GM23338 (cell line): ENCODE results near the gene DGAT2.

Experiments used
- CTCF ChIP-seq, 2 experiments: fragments of 200-600 bp in 1 of 2; sonication (generic) in 1 of 2; conservative IDR thresholded peaks; 2 replicates each; pipeline versions ENCODE4 v1.5.1 to v1.6.1; 2016 to 2017; ENCODE audit warnings: antibody characterized with exemption in 2 of 2, low read depth in 2 of 2, mild to moderate bottlenecking in 2 of 2, moderate library complexity in 1 of 2
- JUNB ChIP-seq: IDR thresholded peaks from one replicate; pipeline ENCODE4 v1.6.1; 2016; ENCODE audit warnings: antibody characterized with exemption; ENCODE audit not compliant: unreplicated experiment
- REST ChIP-seq: IDR thresholded peaks from one replicate; pipeline ENCODE4 v1.6.1; 2018; ENCODE audit warnings: antibody characterized with exemption; ENCODE audit not compliant: unreplicated experiment
- ZNF114 ChIP-seq: fragments of 250-450 bp; sonication (Bioruptor Pico); IDR thresholded peaks from 2 replicates; pipeline ENCODE4 v1.5.0; 2020; ENCODE audit warnings: mild to moderate bottlenecking, moderate library complexity

- TF ChIP-seq CTCF (conservative IDR thresholded peaks at IDR 0.05; ENCODE audit: low read depth in 2 of 2) (no peak), JUNB (no peak), ZNF114 (no peak), REST (no peak)
These were observed 71.3 kb downstream of the DGAT2 start for GRCh38 chr11:75839851-75840250.
